ENCODE measurements around the gene ADGRG6.

The ADGRG6 gene

DNA sequence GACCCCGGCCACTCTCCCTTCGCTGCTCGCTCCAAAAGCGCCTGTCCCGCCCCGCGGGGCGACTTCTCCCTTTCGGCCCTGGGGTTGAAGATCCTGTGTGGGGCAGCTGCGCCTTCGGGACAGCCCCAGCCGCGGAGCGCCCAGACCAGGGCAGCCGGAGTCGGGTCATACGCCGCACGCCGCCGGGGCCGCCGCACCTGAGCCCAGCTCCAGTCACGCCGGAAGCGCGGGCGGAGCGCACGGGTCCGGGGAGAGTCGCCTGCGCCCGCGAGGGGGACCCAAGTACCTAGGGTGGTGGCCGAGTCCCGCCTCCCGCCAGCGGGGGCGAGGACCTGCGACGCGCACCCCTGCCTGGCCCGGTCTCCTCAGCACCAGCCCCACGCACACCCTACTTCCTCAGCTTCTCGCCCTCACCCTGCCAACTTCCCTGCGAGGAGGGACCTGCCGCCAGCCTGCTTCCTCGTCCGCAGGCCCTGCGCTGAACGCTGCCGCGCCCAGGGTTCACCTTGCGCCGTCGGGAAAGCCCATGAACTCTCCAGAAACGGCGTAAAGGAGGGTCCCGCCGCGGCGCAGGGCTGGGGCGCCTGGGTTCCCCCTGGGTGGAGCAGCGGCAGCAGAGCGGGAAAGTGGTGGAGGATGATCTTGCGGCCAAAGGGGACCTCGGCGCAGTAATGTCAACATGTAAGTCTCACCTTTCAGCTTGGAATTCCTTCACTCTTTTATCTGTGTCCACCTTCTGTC is at the start of gene ADGRG6:
TSS of gene ADGRG6 (plus strand) at position 357 of the 741 bp plus-strand sequence. CDS start at position 680, 323 bp downstream.
- no peaks in the 10 kb centered on the region for H3K9me3 Mint-ChIP-seq
- CTCF ChIA-PET = interaction anchor here (0.8 kb wide), 1 partner anchor 8 kb away, joined by 3 read pairs; no protein-coding TSS in a partner anchor
- H3K27me3 Mint-ChIP-seq = peaks cover 42% of the 10 kb centered on the region
- peak within 1 kb of the TSS; percentile 77 for H3K4me3 Mint-ChIP-seq
- no peak within 1 kb of the TSS for H3K27ac Mint-ChIP-seq
- peaks cover 13% of the 10 kb centered on the region for H3K4me1 Mint-ChIP-seq
- peak; percentile 57 for DNase-seq
- no peaks in the 10 kb centered on the region for H3K36me3 Mint-ChIP-seq

GRCh38 chr6:142254513-142254912 is 47.3 kb upstream of the ADGRG6 start:
- H3K36me3 Mint-ChIP-seq = no peaks in the 10 kb centered on the region
- H3K27me3 Mint-ChIP-seq = no peaks in the 10 kb centered on the region
- no peaks in the 10 kb centered on the region for H3K9me3 Mint-ChIP-seq
- H3K4me3 Mint-ChIP-seq = no peak overlapping the region
- CTCF ChIA-PET = interaction anchor here (0.8 kb wide), 1 partner anchor 142 kb away, joined by 3 read pairs; no protein-coding TSS in a partner anchor
- no peaks in the 10 kb centered on the region for H3K4me1 Mint-ChIP-seq
- H3K27ac Mint-ChIP-seq = no peak overlapping the region
- no peak for DNase-seq

DNA sequence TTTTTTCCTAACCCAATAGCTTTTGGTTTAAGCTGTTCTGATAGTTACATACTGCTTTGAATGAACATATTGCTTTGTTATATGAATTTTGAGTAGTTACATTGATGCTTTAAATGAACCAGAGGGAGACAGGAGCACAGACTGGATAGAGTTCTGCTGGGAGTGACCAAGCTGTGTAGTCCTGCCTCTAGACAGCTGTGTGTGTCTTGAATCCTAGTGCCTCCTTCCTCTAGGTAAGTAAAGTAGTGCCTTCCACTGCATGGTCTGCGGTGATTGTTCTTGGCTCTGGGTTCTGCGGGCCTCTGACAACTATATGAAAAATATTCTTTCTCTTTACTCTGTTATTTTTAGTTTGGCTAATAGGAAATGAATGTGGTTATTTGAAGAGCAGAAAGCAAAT is 46.0 kb upstream of the ADGRG6 start:
- H3K9me3 Mint-ChIP-seq = no peaks in the 10 kb centered on the region
- CTCF ChIA-PET = no interaction called here
- DNase-seq = no peak
- no peaks in the 10 kb centered on the region for H3K27me3 Mint-ChIP-seq
- H3K4me1 Mint-ChIP-seq = no peaks in the 10 kb centered on the region
- H3K36me3 Mint-ChIP-seq = no peaks in the 10 kb centered on the region
- H3K4me3 Mint-ChIP-seq = no peak overlapping the region
- H3K27ac Mint-ChIP-seq = no peak overlapping the region

DNA sequence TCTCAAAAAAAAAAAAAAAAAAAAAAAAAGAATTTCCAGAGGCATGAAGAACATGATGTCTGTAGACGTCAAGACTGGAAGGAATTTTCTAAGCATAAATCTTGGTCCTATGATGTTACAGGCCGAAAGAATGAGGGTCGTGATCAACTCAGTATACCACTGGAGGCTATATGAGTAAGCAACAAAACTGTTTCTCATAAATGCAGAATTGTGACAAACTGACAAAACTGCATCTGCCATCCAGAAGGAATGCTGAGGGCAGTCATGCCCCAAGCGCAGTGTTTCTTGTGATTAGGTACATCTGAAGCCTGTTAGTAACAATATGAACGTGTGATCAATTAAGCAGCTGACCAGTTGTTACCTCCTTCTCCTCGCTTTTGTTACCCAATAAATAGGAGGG is 43.5 kb upstream of the ADGRG6 start:
- DNase-seq = no peak
- Mint-ChIP-seq H3K27ac (no peak overlapping the region), H3K4me1 (no peaks in the 10 kb centered on the region), H3K36me3 (no peaks in the 10 kb centered on the region), H3K4me3 (no peak overlapping the region), H3K27me3 (no peaks in the 10 kb centered on the region), H3K9me3 (no peaks in the 10 kb centered on the region)
- CTCF ChIA-PET = no interaction called here

GRCh38 chr6:142258757-142259156 is 43.0 kb upstream of the ADGRG6 start:
- Mint-ChIP-seq H3K9me3 (no peaks in the 10 kb centered on the region), H3K27me3 (no peaks in the 10 kb centered on the region), H3K36me3 (no peaks in the 10 kb centered on the region), H3K4me3 (no peak overlapping the region), H3K4me1 (no peaks in the 10 kb centered on the region), H3K27ac (no peak overlapping the region)
- no peak for DNase-seq
- CTCF ChIA-PET = no interaction called here

- Mint-ChIP-seq H3K27me3 (no peaks in the 10 kb centered on the region), H3K27ac (no peak overlapping the region), H3K4me1 (no peaks in the 10 kb centered on the region), H3K36me3 (no peaks in the 10 kb centered on the region), H3K9me3 (no peaks in the 10 kb centered on the region), H3K4me3 (no peak overlapping the region)
- DNase-seq = no peak
- CTCF ChIA-PET = no interaction called here
Measured at GRCh38 chr6:142260748-142261147, 41.1 kb upstream of the ADGRG6 start.

DNA sequence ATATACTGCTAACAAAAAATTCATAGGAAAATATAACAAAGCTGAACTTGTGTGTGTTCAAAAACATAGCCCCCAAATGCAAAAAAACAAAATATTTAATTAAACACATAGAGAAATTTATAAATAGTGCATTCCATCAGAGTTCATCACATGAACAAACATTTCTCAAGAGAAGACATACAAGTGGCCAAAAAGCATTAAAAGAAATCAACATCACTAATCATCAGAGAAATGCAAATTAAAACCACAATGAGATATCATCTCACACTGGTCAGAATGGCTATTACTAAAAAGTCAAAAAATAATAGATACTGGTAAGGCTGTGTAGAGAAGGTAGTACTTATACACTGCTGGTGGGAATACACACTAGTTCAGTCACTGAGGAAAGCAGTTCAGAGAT is 39.6 kb upstream of the ADGRG6 start:
- no peaks in the 10 kb centered on the region for H3K27me3 Mint-ChIP-seq
- no peaks in the 10 kb centered on the region for H3K9me3 Mint-ChIP-seq
- H3K36me3 Mint-ChIP-seq = no peaks in the 10 kb centered on the region
- CTCF ChIA-PET = no interaction called here
- H3K4me1 Mint-ChIP-seq = no peaks in the 10 kb centered on the region
- no peak for DNase-seq
- H3K27ac Mint-ChIP-seq = no peak overlapping the region
- H3K4me3 Mint-ChIP-seq = no peak overlapping the region

DNA sequence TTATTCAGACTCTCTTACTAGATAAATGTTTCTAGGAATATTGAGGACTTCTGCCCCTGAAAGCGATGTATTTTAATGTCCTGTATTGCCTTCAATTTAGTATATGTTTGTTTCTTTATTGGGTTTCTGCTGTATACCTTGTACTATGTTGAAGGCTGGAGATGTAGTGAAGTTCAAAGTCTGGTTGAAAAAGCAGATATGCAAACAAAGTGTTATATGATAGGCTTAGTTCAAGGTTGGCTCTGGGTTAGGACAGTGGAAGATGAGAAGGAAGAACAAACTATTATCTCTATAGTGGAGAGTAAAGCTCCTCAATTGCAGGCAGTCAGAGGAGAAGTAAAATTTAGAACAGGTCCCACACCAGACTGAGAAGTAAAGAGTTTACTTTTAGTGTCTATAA is 36.3 kb upstream of the ADGRG6 start:
- CTCF ChIA-PET = no interaction called here
- H3K36me3 Mint-ChIP-seq = no peaks in the 10 kb centered on the region
- no peaks in the 10 kb centered on the region for H3K9me3 Mint-ChIP-seq
- peaks cover 4% of the 10 kb centered on the region for H3K27me3 Mint-ChIP-seq
- H3K27ac Mint-ChIP-seq = no peak overlapping the region
- H3K4me3 Mint-ChIP-seq = no peak overlapping the region
- no peaks in the 10 kb centered on the region for H3K4me1 Mint-ChIP-seq
- no peak for DNase-seq

DNA sequence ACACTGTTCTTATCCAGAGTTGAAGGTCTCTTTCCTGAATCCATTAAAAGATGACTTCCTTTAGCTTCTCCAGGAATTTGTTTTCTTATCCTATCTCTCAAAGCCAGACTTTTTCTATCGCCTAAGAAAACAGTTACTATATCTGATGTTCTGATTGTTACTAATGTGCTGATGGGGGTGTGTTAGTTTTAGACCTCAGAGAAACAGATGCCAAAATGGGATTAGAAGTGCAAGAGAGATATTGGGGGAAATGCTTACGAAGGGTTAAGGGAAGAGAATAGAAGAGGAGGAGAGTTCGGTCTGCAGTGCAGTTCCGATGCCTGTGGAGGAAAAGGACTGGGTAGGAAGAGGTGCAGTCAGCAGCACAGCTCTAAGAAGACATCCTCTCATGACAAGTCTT is 35.7 kb upstream of the ADGRG6 start:
- no peaks in the 10 kb centered on the region for H3K36me3 Mint-ChIP-seq
- H3K9me3 Mint-ChIP-seq = no peaks in the 10 kb centered on the region
- CTCF ChIA-PET = no interaction called here
- H3K27ac Mint-ChIP-seq = no peak overlapping the region
- H3K4me1 Mint-ChIP-seq = no peaks in the 10 kb centered on the region
- H3K4me3 Mint-ChIP-seq = no peak overlapping the region
- peaks cover 4% of the 10 kb centered on the region for H3K27me3 Mint-ChIP-seq
- DNase-seq = no peak

DNA sequence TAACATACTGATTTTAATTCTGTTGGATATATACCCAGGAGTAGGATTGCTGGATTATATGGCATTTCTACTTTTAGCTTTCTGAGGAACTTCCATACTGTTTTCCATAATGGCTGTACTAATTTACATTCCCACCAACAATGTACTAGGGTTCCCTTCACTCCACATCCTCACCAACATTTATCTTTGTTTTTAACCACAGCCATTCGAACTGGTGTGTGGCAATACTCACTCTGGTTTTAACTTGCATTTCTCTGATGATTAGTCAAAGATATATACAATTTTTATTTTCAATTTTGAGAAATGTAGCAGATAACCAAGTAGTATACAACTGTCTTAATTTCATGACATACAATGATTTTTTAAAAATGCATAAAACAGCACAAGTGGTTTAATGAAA is 30.3 kb upstream of the ADGRG6 start:
- peaks cover 4% of the 10 kb centered on the region for H3K27me3 Mint-ChIP-seq

GRCh38 chr6:142274656-142275055 is 27.2 kb upstream of the ADGRG6 start:
- CTCF ChIA-PET = no interaction called here
- Mint-ChIP-seq H3K27ac (no peak overlapping the region), H3K36me3 (no peaks in the 10 kb centered on the region), H3K9me3 (no peaks in the 10 kb centered on the region), H3K4me1 (no peaks in the 10 kb centered on the region), H3K4me3 (no peak overlapping the region), H3K27me3 (no peaks in the 10 kb centered on the region)
- DNase-seq = no peak

More for the DNA sequence above, 30.3 kb upstream of the ADGRG6 start:
- H3K36me3 Mint-ChIP-seq = no peaks in the 10 kb centered on the region
- no peaks in the 10 kb centered on the region for H3K4me1 Mint-ChIP-seq
- CTCF ChIA-PET = no interaction called here
- no peak overlapping the region for H3K4me3 Mint-ChIP-seq
- H3K9me3 Mint-ChIP-seq = no peaks in the 10 kb centered on the region
- DNase-seq = no peak
- no peak overlapping the region for H3K27ac Mint-ChIP-seq

DNA sequence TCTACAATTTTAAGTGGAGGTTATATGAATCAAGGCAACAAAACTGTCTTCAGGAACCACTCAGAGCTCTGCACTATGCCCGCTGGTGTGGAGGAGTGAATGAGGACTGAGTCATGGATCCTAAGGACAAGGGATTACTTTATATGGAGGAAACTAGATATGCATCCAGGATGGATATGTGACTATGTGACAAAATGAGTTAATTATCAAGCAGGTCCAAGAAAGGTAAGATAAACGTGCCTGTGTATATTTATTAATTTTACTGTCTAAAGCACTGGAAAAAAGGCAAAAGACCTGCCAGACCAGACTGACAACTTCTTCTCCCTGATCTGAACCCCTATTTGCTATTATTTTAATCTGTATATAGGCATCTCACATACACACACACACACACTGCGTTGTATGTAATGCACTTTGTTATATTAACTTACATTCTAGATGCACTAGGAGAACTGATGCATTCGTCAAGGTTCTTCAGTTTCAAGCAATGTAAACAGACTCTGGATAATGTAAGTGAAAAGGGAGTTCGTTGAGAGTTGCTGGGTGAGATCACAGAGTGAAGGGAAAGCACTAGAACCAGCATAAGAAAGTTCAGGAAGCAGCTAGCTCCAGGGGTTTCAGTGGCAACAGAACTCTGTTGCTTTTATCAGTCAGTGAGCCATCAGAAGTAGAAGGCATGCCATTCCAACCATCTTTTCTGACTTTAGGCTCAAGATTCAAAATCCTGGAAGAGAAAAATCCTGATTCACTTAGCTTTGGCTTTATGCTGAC is 26.4 kb upstream of the ADGRG6 start:
- H3K27ac Mint-ChIP-seq = no peak overlapping the region
- no peak overlapping the region for H3K4me3 Mint-ChIP-seq
- no peaks in the 10 kb centered on the region for H3K27me3 Mint-ChIP-seq
- DNase-seq = no peak
- H3K4me1 Mint-ChIP-seq = no peaks in the 10 kb centered on the region
- CTCF ChIA-PET = no interaction called here
- H3K9me3 Mint-ChIP-seq = no peaks in the 10 kb centered on the region
- H3K36me3 Mint-ChIP-seq = no peaks in the 10 kb centered on the region

GRCh38 chr6:142276256-142276655 is 25.6 kb upstream of the ADGRG6 start:
- no peak overlapping the region for H3K27ac Mint-ChIP-seq
- no peaks in the 10 kb centered on the region for H3K36me3 Mint-ChIP-seq
- CTCF ChIA-PET = no interaction called here
- no peaks in the 10 kb centered on the region for H3K27me3 Mint-ChIP-seq
- H3K4me3 Mint-ChIP-seq = no peak overlapping the region
- H3K4me1 Mint-ChIP-seq = no peaks in the 10 kb centered on the region
- no peaks in the 10 kb centered on the region for H3K9me3 Mint-ChIP-seq
- DNase-seq = no peak

DNA sequence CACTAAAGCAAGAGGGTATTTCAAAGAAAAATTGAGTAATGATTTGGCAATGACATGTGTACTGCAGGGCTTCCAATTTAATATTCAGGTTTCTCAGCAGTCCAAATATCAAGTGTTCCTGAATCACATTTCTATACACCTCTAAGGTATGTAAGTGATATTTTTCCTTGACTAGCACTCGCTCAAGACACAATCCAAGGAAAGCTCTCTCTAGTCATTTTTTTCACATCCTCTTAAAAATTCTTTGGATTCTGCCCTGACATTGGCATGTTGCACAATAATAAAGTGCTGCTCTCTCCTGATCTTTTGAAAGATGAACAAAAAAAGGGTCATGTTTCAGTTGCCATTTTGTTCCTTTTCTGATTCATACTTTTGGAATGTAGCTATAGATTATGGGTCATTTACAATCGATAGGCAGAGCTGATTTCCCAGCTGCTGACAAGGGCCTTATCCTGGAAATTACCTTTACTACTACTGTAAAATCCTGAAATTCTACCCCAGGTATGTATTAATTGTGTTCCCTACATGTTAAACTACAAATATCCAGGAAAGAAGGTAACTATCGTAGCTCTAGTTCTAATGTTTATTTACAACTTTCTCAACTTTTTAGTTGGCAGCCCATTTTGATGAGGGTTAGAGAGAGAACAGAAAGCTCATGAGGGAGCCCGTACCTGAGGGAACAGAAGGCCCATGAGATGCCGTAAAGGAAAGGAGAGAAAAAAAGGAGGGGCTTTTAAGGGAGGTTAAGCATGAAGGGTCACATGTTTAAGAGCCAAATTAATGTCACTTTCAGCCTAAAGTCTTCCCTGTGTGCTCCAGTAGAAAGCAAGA is 22.2 kb upstream of the ADGRG6 start:
- Mint-ChIP-seq H3K4me3 (no peak overlapping the region), H3K9me3 (no peaks in the 10 kb centered on the region), H3K27me3 (no peaks in the 10 kb centered on the region), H3K36me3 (no peaks in the 10 kb centered on the region), H3K4me1 (no peaks in the 10 kb centered on the region), H3K27ac (no peak overlapping the region)
- DNase-seq = no peak
- CTCF ChIA-PET = no interaction called here

All from activated naive CD4-positive, alpha-beta T cell treated with anti-CD3 and anti-CD28 coated beads, Interleukin-2, amount 10 ng/mL, durations not matched to agents 7 days and 5 days (primary cell).